OCI-LY3 (cell line): ENCODE measurements around the gene CENPL.

ENCODE experiments used
- CTCF ChIP-seq: fragments of 200-600, 300-600 bp; sonication (generic); IDR thresholded peaks from 2 replicates; pipeline ENCODE4 v1.5.1; 2014; ENCODE audit warnings: antibody characterized with exemption, low read length, low read depth
- EZH2phosphoT487 ChIP-seq: fragments of 200-600 bp; shearing (Covaris generic); IDR thresholded peaks from 2 replicates; pipeline ENCODE4 v1.6.1; 2018; ENCODE audit warnings: antibody characterized with exemption, mixed run types, low read depth

- TF ChIP-seq CTCF (no peak), EZH2phosphoT487 (no peak)
Observed at GRCh38 chr1:173758110-173758509, 66.6 kb downstream of the CENPL start.
